Pancreas (tissue), 10 donors: ENCODE measurements around the gene SHANK3. TPM values are rescaled to one million over a fixed set of nuclear protein-coding genes. Genes with fewer than 3 reads are reported as not detected.

Experiments used
- ATAC-seq, 4 donors: fragments of 200-7000 bp; cut with Tn5 transposase; one replicate each; pipeline versions ENCODE4 v1.8.0 to v1.9.1; 2020; ENCODE audit warnings: mild to moderate bottlenecking in 4 of 4, moderate library complexity in 4 of 4
- DNase-seq, 6 donors: peaks; one replicate each; pipeline ENCODE4 v3.0.0-alpha.2; 2020
- FAIRE-seq: peaks from 2 replicates; lab custom pipeline; 2012; peaks lifted over from hg19 to GRCh38; lab: Jason Lieb, UNC
- H3K27ac ChIP-seq, 4 donors: fragments of 200-600 bp; sonication (generic); 1 replicate in 3 of 4; 2 replicates in 1 of 4; pipeline versions ENCODE4 v1.5.0 to v1.8.0; 2020
- H3K27me3 ChIP-seq, 4 donors: fragments of 200-600 bp; one replicate each; pipeline ENCODE4 v1.8.0; 2021
- H3K36me3 ChIP-seq, 3 donors: fragments of 200-600 bp; sonication (generic) in 1 of 3; one replicate each; pipeline versions ENCODE4 v1.5.0 to v1.8.0; 2020 to 2021
- H3K4me1 ChIP-seq, 3 donors: fragments of 200-600 bp; one replicate each; pipeline ENCODE4 v1.8.0; 2021
- H3K4me3 ChIP-seq, 4 donors: fragments of 200-600 bp; sonication (generic) in 2 of 4; one replicate each; pipeline versions ENCODE4 v1.5.0 to v1.8.0; 2020 to 2021
- H3K9me3 ChIP-seq, 4 donors: fragments of 200-600 bp; one replicate each; pipeline ENCODE4 v1.8.0; 2021
- CTCF ChIP-seq, 4 donors: fragments of 200-600 bp; sonication (generic) in 3 of 4; IDR thresholded peaks; one replicate each; pipeline versions ENCODE4 v1.5.0 to v1.8.0; 2021; ENCODE audit warnings: antibody characterized with exemption in 4 of 4
- WGBS, 2 donors: extraction: QIAGEN DNeasy Blood & Tissue Kit; methylation state at CpG; one replicate each; pipeline ENCODE4 v1.1.7; 2013; 5-methylcytosine and 5-hydroxymethylcytosine counted together
- intact Hi-C, 3 donors: fragments of 100-400 bp; cut with DNase I; formaldehyde crosslinking; loops; one replicate each; pipeline versions ENCODE4 v1.11.1 to v1.14.2; 2022
- polyA plus RNA-seq, 2 donors: library from polyadenylated mRNA; stranded (reverse); fragments of 200-250 nt; gene quantifications; one replicate each; pipeline ENCODE4 v1.2.3, GENCODE V29; 2013
- total RNA-seq, 6 donors: library from RNA; stranded (reverse); fragmentation: NEBNext Ultra II Directional in 4 of 6; extraction: Animal tissue kit (Norgen Biotek cat#: 25700) in 4 of 6; gene quantifications; one replicate each; pipeline versions ENCODE4 v1.2.1 to v1.2.4, GENCODE V29; 2021 to 2023
- donor health status: healthy with polysubstance abuse.
- donor health status: DM: no; HTN: no; CAD: no; lungs with moderate emphysema.
- donor health status: DM: no; HTN: no; CAD: no.
- donor health status: control.
- donor health status: control.
- donor health status: Bipolar disorder and iron deficiency.
- donor health status: DM: yes; HTN: yes; CAD: no.
- donor health status: DM: no; HTN: no; CAD: no.
- donor health status: DM: no; HTN: no; CAD: no.
- donor health status: DM: yes; HTN: yes; CAD: no.

SHANK3 gene
- total and polyA plus RNA-seq, 8 donors = 2.7 to 18.9 (median 4.4) TPM

GRCh38 chr22:50676180-50676636 is 3.6 kb downstream of the SHANK3 start:
- intact Hi-C loops = no loop called here
- no peak overlapping the region for H3K27ac ChIP-seq
- DNase-seq = peak in 1 of 6 donors; percentile 18
- H3K36me3 ChIP-seq = no peaks in the 10 kb centered on the region
- no peak for TF ChIP-seq CTCF (IDR thresholded peaks at IDR 0.05)
- no peaks in the 10 kb centered on the region for H3K4me1 ChIP-seq
- H3K27me3 ChIP-seq = peaks cover 0 to 3% (median 0%) of the 10 kb centered on the region in 4 donors
- no peaks in the 10 kb centered on the region for H3K9me3 ChIP-seq
- FAIRE-seq = no peak
- 68 to 80% methylated on average over 14 of the region's 14 CpGs for WGBS, 2 donors
- no peak for ATAC-seq
- no peak overlapping the region for H3K4me3 ChIP-seq

- no peak for TF ChIP-seq CTCF (IDR thresholded peaks at IDR 0.05)
- Histone ChIP-seq H3K27me3 (peaks cover 0 to 3% (median 0%) of the 10 kb centered on the region in 4 donors), H3K27ac (no peak overlapping the region), H3K4me1 (no peaks in the 10 kb centered on the region), H3K9me3 (no peaks in the 10 kb centered on the region), H3K4me3 (no peak overlapping the region), H3K36me3 (no peaks in the 10 kb centered on the region)
- WGBS, 2 donors = 68 to 73% methylated on average over 10 of the region's 10 CpGs
- ATAC-seq = no peak
- peak in 1 of 6 donors; percentile 29 for DNase-seq
- intact Hi-C loops = no loop called here
- no peak for FAIRE-seq
These were observed 4.3 kb downstream of the SHANK3 start for GRCh38 chr22:50676661-50677492.

- no peak overlapping the region for H3K4me3 ChIP-seq
These were observed 5.0 kb downstream of the SHANK3 start for GRCh38 chr22:50677493-50678217.

GRCh38 chr22:50678218-50678650 is 5.6 kb downstream of the SHANK3 start:
- FAIRE-seq (no peak), ATAC-seq (no peak), DNase-seq (peak in 3 of 6 donors; percentile 7 to 64 (median 38))
- 74 to 88% methylated on average over 17 of the region's 17 CpGs for WGBS, 2 donors
- intact Hi-C loops = no loop called here
- Histone ChIP-seq H3K27me3 (peaks cover 0 to 3% (median 0%) of the 10 kb centered on the region in 4 donors), H3K27ac (no peak overlapping the region), H3K36me3 (no peaks in the 10 kb centered on the region), H3K4me1 (no peaks in the 10 kb centered on the region), H3K4me3 (no peak overlapping the region), H3K9me3 (no peaks in the 10 kb centered on the region)
- no peak for TF ChIP-seq CTCF (IDR thresholded peaks at IDR 0.05)

More at GRCh38 chr22:50677493-50678217, 5.0 kb downstream of the SHANK3 start:
- intact Hi-C loops = no loop called here
- H3K36me3 ChIP-seq = no peaks in the 10 kb centered on the region
- no peaks in the 10 kb centered on the region for H3K4me1 ChIP-seq
- FAIRE-seq = no peak
- peak in 3 of 6 donors; percentile 8 to 39 (median 23) for DNase-seq
- H3K9me3 ChIP-seq = no peaks in the 10 kb centered on the region
- no peak for TF ChIP-seq CTCF (IDR thresholded peaks at IDR 0.05)
- ATAC-seq = no peak
- 75 to 81% methylated on average over 13 of the region's 13 CpGs for WGBS, 2 donors
- H3K27ac ChIP-seq = no peak overlapping the region
- peaks cover 0 to 3% (median 0%) of the 10 kb centered on the region in 4 donors for H3K27me3 ChIP-seq
